ENCODE data around the gene GNA14. TPM values are rescaled to one million over a fixed set of nuclear protein-coding genes. Genes with fewer than 3 reads are reported as not detected.

The GNA14 gene
- total and polyA plus RNA-seq, 2 experiments from 2014 or later, result 0.21 to 0.36 TPM

DNA sequence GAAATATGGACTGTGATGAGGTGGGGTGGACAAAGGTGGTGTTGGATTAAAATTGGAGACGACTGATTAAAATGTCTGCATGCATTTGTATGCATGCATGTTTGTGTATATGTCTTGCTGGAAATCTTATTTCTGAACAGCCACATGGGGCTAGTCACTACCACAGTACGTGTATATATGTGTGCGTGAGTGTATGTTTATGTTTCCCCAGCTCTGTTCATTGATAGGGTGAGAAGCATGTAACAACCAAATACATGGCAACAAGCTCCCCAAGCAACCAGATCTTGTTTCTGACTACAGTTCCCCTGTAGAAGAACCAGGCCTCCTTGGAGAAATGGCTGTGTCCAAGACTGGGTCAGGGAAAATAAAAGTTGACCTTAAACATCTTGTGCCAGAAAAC, 139.7 kb downstream of the GNA14 start:
- Histone ChIP-seq H3K4me1 (ENCODE audit: low read depth) (no peaks in the 10 kb centered on the region), H3K27ac (no peak overlapping the region), H3K9me3 (ENCODE audit: low read depth) (no peaks in the 10 kb centered on the region), H3K27me3 (no peaks in the 10 kb centered on the region), H3K36me3 (no peaks in the 10 kb centered on the region), H3K4me3 (no peak overlapping the region)
- no peak for DNase-seq (ENCODE audit: low read depth in 1 of 2, low spot score in 1 of 2)
- TF ChIP-seq, protein P1, sequence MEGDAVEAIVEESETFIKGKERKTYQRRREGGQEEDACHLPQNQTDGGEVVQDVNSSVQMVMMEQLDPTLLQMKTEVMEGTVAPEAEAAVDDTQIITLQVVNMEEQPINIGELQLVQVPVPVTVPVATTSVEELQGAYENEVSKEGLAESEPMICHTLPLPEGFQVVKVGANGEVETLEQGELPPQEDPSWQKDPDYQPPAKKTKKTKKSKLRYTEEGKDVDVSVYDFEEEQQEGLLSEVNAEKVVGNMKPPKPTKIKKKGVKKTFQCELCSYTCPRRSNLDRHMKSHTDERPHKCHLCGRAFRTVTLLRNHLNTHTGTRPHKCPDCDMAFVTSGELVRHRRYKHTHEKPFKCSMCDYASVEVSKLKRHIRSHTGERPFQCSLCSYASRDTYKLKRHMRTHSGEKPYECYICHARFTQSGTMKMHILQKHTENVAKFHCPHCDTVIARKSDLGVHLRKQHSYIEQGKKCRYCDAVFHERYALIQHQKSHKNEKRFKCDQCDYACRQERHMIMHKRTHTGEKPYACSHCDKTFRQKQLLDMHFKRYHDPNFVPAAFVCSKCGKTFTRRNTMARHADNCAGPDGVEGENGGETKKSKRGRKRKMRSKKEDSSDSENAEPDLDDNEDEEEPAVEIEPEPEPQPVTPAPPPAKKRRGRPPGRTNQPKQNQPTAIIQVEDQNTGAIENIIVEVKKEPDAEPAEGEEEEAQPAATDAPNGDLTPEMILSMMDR (IDR thresholded peaks at IDR 0.05; ENCODE audit: low read depth, low read length), result no peak

DNA sequence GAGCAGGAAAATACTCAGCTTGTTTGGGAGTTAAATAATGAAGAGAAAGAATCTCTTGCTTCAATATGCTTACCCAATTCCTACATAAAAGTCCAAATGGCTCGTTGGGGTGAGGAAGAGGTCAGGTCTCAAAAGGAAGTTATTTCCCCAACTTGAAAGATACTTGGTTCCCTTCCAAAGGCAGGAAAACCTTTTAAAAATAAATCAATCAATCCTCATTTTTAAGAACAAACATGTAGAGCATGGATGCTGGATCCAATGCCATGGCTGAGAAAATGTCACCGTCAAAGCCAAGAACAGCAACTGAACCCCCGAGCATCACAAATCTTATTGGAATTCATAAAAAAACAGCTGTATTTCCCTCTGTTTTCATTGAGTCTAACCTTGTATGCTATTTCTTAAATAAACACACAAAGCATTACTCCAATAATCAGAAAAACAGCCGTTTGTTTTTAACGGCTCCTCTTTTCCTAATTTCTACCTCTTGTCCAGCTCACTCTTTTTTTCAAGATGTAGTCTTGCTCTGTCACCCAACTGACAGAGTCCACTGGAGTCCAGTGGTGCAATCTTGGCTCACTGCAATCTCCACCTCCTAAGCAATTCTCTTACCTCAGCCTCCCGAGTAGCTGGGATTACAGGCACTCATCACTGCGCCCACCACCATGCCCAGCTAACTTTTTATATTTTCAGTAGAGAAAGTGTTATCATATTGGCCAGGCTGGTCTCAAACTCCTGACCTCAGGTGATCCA, 140.7 kb downstream of the GNA14 start:
- TF ChIP-seq, protein P1 (IDR thresholded peaks at IDR 0.05; ENCODE audit: low read depth, low read length), result no peak
- H3K4me3 ChIP-seq, result no peak overlapping the region
- no peaks in the 10 kb centered on the region for H3K36me3 ChIP-seq
- H3K9me3 ChIP-seq (ENCODE audit: low read depth), result no peaks in the 10 kb centered on the region
- peak in 1 of 2 donors; percentile 64 for DNase-seq (ENCODE audit: low read depth in 1 of 2, low spot score in 1 of 2)
- no peaks in the 10 kb centered on the region for H3K4me1 ChIP-seq (ENCODE audit: low read depth)
- H3K27ac ChIP-seq, result no peak overlapping the region
- no peaks in the 10 kb centered on the region for H3K27me3 ChIP-seq

DNA sequence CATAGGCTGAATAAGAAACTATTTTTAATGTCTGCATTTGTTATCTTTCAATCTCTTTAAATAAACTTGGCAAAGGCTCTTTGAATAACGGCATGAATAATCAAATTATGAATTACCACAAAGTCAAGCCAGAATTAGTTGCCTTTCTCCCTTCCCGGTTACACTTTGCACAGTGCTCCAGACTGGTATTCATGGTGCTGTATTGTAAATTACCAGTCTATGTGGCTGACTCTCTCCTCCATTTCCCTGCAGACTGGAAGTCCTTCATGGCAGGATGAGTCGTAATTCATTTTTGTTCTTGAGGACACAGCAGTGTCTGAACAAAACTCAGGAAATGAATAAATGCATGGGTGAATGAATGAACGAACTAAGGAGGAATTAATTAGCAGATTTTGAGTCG, 142.9 kb downstream of the GNA14 start:
- H3K4me1 ChIP-seq (ENCODE audit: low read depth), result no peaks in the 10 kb centered on the region
- no peak overlapping the region for H3K4me3 ChIP-seq
- TF ChIP-seq, protein P1 (IDR thresholded peaks at IDR 0.05; ENCODE audit: low read depth, low read length), result no peak
- H3K36me3 ChIP-seq, result no peaks in the 10 kb centered on the region
- DNase-seq (ENCODE audit: low read depth in 1 of 2, low spot score in 1 of 2), result no peak
- H3K27ac ChIP-seq, result no peak overlapping the region
- no peaks in the 10 kb centered on the region for H3K27me3 ChIP-seq
- no peaks in the 10 kb centered on the region for H3K9me3 ChIP-seq (ENCODE audit: low read depth)

DNA sequence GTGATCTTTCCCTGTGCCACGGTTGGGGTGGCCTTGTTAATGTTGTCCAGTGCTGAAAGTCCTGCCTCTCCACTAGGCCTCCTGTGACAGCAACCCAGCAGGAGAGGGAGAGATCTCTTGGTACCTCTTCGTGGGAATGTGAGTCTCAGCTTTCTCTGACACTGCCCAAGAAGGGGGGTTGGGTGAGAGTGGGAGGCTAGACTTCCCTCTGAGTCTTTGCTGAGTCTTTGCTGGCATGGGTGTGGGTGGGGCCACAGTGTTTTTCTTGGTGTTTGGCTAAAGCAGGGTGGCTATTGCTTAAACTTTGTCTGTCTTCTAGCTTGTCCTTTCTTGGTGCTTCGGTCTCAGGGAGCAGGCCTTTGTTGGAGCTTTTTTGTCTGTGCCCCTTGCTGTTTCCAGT, 145.6 kb downstream of the GNA14 start:
- Histone ChIP-seq H3K27ac (no peak overlapping the region), H3K4me1 (ENCODE audit: low read depth) (no peaks in the 10 kb centered on the region), H3K36me3 (no peaks in the 10 kb centered on the region), H3K27me3 (no peaks in the 10 kb centered on the region), H3K9me3 (ENCODE audit: low read depth) (no peaks in the 10 kb centered on the region), H3K4me3 (no peak overlapping the region)
- TF ChIP-seq, protein P1 (IDR thresholded peaks at IDR 0.05; ENCODE audit: low read depth, low read length), result no peak
- no peak for DNase-seq (ENCODE audit: low read depth in 1 of 2, low spot score in 1 of 2)

DNA sequence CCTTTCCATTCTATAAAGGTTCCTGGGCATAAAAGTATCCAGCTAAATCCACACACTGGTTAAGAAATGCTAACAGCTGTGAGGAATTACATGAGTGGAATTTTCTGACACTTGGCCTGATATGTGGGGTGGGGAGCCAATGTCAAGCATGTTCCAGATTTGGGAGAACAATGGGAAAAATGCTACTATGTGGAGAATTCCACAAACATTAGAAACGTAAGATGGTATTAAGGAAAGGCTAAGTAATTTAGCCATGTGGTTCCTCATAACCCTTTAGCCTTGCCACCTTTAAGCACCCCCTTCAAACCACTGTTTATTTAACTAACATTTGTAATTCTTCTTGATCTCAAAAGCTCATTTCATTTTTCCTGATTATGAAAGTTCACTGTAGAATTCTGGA, 149.2 kb downstream of the GNA14 start:
- H3K4me3 ChIP-seq, result no peak overlapping the region
- TF ChIP-seq, protein P1 (IDR thresholded peaks at IDR 0.05; ENCODE audit: low read depth, low read length), result no peak
- DNase-seq (ENCODE audit: low read depth in 1 of 2, low spot score in 1 of 2), result peak in 1 of 2 donors; percentile 67
- H3K27me3 ChIP-seq, result no peaks in the 10 kb centered on the region
- H3K36me3 ChIP-seq, result no peaks in the 10 kb centered on the region
- H3K27ac ChIP-seq, result no peak overlapping the region
- H3K9me3 ChIP-seq (ENCODE audit: low read depth), result no peaks in the 10 kb centered on the region
- no peaks in the 10 kb centered on the region for H3K4me1 ChIP-seq (ENCODE audit: low read depth)
